Upper lobe of left lung (tissue), 4 donors: ENCODE data around the gene LRRC37A3.
"Not testable (repeated sequence)": the region's sequence is repeated elsewhere in the genome, so short reads cannot be mapped to it uniquely, and the experiment has no call there.

Experiments
- EP300 ChIP-seq, 4 donors: sonication (generic); formaldehyde crosslinking; IDR thresholded peaks; one replicate each; pipeline ENCODE4 v1.5.1; 2017; ENCODE audit warnings: antibody characterized with exemption in 4 of 4, control low read depth in 2 of 4
- POLR2A ChIP-seq, 4 donors: fragments of 450-650 bp; IDR thresholded peaks; one replicate each; pipeline ENCODE4 v1.5.1; 2016 to 2017; ENCODE audit warnings: antibody characterized with exemption in 4 of 4, mild to moderate bottlenecking in 2 of 4
- TF ChIP-seq, protein P1 (sequence below), 6 experiments: fragments of 450-650 bp in 4 of 6; fragments of 200-600 bp in 2 of 6; sonication (generic) in 2 of 6; IDR thresholded peaks; one replicate each; pipeline ENCODE4 v1.5.1; 2016 to 2019; ENCODE audit warnings: antibody characterized with exemption in 6 of 6

DNA sequence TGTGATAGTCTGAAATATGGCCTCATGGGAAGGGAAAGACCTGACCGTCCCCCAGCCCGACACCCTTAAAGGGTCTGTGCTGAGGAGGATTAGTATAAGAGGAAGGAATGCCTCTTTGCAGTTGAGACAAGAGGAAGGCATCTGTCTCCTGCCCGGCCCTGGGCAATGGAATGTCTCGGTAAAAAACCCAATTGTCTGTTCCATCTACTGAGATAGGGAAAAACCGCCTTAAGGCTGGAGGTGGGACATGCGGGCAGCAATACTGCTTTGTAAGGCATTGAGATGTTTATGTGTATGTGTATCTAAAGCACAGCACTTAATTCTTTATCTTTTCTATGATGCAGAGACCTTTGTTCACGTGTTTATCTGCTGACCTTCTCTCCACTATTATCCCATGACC is 11.1 kb upstream of the LRRC37A3 start:
- not testable (repeated sequence) for TF ChIP-seq POLR2A, EP300 (IDR thresholded peaks at IDR 0.05)
- TF ChIP-seq, protein P1, sequence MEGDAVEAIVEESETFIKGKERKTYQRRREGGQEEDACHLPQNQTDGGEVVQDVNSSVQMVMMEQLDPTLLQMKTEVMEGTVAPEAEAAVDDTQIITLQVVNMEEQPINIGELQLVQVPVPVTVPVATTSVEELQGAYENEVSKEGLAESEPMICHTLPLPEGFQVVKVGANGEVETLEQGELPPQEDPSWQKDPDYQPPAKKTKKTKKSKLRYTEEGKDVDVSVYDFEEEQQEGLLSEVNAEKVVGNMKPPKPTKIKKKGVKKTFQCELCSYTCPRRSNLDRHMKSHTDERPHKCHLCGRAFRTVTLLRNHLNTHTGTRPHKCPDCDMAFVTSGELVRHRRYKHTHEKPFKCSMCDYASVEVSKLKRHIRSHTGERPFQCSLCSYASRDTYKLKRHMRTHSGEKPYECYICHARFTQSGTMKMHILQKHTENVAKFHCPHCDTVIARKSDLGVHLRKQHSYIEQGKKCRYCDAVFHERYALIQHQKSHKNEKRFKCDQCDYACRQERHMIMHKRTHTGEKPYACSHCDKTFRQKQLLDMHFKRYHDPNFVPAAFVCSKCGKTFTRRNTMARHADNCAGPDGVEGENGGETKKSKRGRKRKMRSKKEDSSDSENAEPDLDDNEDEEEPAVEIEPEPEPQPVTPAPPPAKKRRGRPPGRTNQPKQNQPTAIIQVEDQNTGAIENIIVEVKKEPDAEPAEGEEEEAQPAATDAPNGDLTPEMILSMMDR (IDR thresholded peaks at IDR 0.05) = not testable (repeated sequence)
